ENCODE measurements around the gene LRWD1.

LRWD1 gene

DNA sequence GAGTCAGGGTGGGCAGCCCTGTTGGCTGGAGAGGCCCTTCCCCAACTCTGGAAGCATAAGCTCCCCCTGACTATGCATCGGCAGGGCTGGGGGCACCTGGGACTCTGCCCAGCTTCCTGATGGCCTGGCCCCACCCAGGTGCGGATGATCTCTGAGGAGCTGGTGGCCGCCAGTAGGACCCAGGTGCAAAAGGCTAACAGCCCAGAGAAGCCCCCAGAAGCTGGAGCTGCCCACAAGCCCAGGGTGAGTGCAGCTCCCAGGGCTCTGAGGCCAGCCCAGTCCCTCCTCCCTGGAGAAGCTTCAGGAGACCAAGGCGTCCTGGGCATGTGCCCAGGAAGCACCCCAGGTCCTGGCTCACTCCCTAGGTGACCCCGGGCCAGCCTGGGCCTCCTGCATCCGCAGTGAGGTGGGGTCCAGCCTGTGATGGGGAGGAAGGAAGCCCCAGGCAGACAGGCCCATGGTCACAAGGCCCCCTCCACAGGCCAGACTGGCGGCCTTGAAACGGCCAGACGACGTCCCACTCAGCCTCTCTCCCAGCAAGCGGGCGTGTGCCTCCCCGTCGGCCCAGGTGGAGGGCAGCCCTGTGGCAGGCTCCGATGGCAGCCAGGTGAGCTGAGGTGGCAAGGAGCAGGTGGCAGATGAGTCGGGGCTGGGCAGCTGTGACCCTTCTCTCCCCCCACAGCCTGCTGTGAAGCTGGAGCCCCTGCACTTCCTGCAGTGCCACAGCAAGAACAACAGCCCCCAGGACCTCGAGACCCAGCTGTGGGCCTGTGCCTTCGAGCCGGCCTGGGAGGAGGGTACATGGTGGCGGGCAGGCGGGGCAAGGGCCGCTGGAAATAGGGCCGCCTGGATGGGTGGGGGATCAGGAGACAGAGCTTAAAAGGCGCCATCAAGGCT, 3.0 kb downstream of the LRWD1 start (continued):
- TF ChIP-seq PRDM2 (tag by site-specific recombination; IDR thresholded peaks at IDR 0.05; ENCODE audit: borderline replicate concordance), result no peak

- ChIA-PET POLR2A (no interaction called here), CTCF (interaction anchor here (0.6 to 1.5 kb wide), 2 partner anchors 12 to 14 kb away, joined by 3 to 10 read pairs; no protein-coding TSS in a partner anchor)
- TF ChIP-seq EGR2 (tag by site-specific recombination; IDR thresholded peaks at IDR 0.05; ENCODE audit: low read depth) (no peak), SALL2 (tag by site-specific recombination; IDR thresholded peaks at IDR 0.05; ENCODE audit: borderline replicate concordance) (no peak), ZNF600 (tag by site-specific recombination; IDR thresholded peaks at IDR 0.05) (peak; percentile 60; the same call in 1 of the 2 replicates)
- H3K9me3 ChIP-seq (ENCODE audit: control insufficient read depth, insufficient read depth, low read depth, low read length), result no peaks in the 10 kb centered on the region
- peaks cover 0 to 54% of the 10 kb centered on the region in 2 experiments; a peak in 2 of 3 replicates for H3K36me3 ChIP-seq (ENCODE audit: control insufficient read depth in 2 of 2, insufficient read depth in 1 of 2, low read length in 2 of 2)
- H3K4me3 ChIP-seq (ENCODE audit: low read depth, low read length), result no peak overlapping the region
- no peaks in the 10 kb centered on the region; the same call in 1 of the 2 replicates for H3K4me1 ChIP-seq (ENCODE audit: control insufficient read depth, insufficient read depth, low read length)
- no peak overlapping the region for H3K27ac ChIP-seq (ENCODE audit: extremely low read depth, low read depth, low read length)
Observed at GRCh38 chr7:102468478-102469350, 3.9 kb downstream of the LRWD1 start.

GRCh38 chr7:102469351-102469971, 4.7 kb downstream of the LRWD1 start:
- no peak overlapping the region for H3K27ac ChIP-seq (ENCODE audit: extremely low read depth, low read depth, low read length)
- H3K36me3 ChIP-seq (ENCODE audit: control insufficient read depth in 2 of 2, insufficient read depth in 1 of 2, low read length in 2 of 2), result peaks cover 0 to 56% of the 10 kb centered on the region in 2 experiments; a peak in 2 of 3 replicates
- POLR2A ChIA-PET, result no interaction called here
- no peak for TF ChIP-seq ZNF426 (tag by site-specific recombination; IDR thresholded peaks at IDR 0.05)
- TF ChIP-seq ZNF354C (tag by site-specific recombination; IDR thresholded peaks at IDR 0.05; ENCODE audit: borderline replicate concordance, low read depth), result no peak
- H3K4me1 ChIP-seq (ENCODE audit: control insufficient read depth, insufficient read depth, low read length), result no peaks in the 10 kb centered on the region; the same call in 1 of the 2 replicates
- no peaks in the 10 kb centered on the region for H3K9me3 ChIP-seq (ENCODE audit: control insufficient read depth, insufficient read depth, low read depth, low read length)
- CTCF ChIA-PET, result no interaction called here
- H3K4me3 ChIP-seq (ENCODE audit: low read depth, low read length), result no peak overlapping the region

- Histone ChIP-seq H3K27ac (ENCODE audit: extremely low read depth, low read depth, low read length) (no peak overlapping the region), H3K36me3 (ENCODE audit: control insufficient read depth in 2 of 2, insufficient read depth in 1 of 2, low read length in 2 of 2) (peaks cover 0 to 56% of the 10 kb centered on the region in 2 experiments; a peak in 2 of 3 replicates), H3K9me3 (ENCODE audit: control insufficient read depth, insufficient read depth, low read depth, low read length) (no peaks in the 10 kb centered on the region), H3K4me3 (ENCODE audit: low read depth, low read length) (no peak overlapping the region), H3K4me1 (ENCODE audit: control insufficient read depth, insufficient read depth, low read length) (no peaks in the 10 kb centered on the region; the same call in 1 of the 2 replicates)
- POLR2A ChIA-PET, result no interaction called here
- CTCF ChIA-PET, result no interaction called here
- TF ChIP-seq, protein P1, sequence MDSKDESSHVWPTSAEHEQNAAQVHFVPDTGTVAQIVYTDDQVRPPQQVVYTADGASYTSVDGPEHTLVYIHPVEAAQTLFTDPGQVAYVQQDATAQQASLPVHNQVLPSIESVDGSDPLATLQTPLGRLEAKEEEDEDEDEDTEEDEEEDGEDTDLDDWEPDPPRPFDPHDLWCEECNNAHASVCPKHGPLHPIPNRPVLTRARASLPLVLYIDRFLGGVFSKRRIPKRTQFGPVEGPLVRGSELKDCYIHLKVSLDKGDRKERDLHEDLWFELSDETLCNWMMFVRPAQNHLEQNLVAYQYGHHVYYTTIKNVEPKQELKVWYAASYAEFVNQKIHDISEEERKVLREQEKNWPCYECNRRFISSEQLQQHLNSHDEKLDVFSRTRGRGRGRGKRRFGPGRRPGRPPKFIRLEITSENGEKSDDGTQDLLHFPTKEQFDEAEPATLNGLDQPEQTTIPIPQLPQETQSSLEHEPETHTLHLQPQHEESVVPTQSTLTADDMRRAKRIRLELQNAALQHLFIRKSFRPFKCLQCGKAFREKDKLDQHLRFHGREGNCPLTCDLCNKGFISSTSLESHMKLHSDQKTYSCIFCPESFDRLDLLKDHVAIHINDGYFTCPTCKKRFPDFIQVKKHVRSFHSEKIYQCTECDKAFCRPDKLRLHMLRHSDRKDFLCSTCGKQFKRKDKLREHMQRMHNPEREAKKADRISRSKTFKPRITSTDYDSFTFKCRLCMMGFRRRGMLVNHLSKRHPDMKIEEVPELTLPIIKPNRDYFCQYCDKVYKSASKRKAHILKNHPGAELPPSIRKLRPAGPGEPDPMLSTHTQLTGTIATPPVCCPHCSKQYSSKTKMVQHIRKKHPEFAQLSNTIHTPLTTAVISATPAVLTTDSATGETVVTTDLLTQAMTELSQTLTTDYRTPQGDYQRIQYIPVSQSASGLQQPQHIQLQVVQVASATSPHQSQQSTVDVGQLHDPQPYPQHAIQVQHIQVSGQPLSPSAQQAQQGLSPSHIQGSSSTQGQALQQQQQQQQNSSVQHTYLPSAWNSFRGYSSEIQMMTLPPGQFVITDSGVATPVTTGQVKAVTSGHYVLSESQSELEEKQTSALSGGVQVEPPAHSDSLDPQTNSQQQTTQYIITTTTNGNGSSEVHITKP (tag by site-specific recombination; IDR thresholded peaks at IDR 0.05), result peak; percentile 60
- TF ChIP-seq KLF9 (tag by site-specific recombination; IDR thresholded peaks at IDR 0.05; ENCODE audit: low read depth), result no peak
- TF ChIP-seq GLI2 (tag by site-specific recombination; IDR thresholded peaks at IDR 0.05; ENCODE audit: borderline replicate concordance, low read depth), result no peak
- peak; percentile 46; the same call in 1 of the 2 replicates for TF ChIP-seq ZNF623 (tag by site-specific recombination; IDR thresholded peaks at IDR 0.05)
Observed at GRCh38 chr7:102469972-102470825, 5.4 kb downstream of the LRWD1 start.
